AG10803 (cell line): ENCODE measurements around the gene CEP95.

Source experiments
- DNase-seq: peaks from one replicate; pipeline ENCODE4 v3.0.0; 2010; ENCODE audit warnings: low read depth
- H3K4me3 ChIP-seq: 2 replicates; pipeline ENCODE4 v1.5.1; 2011; ENCODE audit warnings: mild to moderate bottlenecking, low read length, control low read depth
- TF ChIP-seq, protein P1 (sequence below): conservative IDR thresholded peaks from 2 replicates; pipeline ENCODE4 v1.5.1; 2011; ENCODE audit warnings: mild to moderate bottlenecking, low read length, control low read depth, inconsistent platforms

The CEP95 gene

DNA sequence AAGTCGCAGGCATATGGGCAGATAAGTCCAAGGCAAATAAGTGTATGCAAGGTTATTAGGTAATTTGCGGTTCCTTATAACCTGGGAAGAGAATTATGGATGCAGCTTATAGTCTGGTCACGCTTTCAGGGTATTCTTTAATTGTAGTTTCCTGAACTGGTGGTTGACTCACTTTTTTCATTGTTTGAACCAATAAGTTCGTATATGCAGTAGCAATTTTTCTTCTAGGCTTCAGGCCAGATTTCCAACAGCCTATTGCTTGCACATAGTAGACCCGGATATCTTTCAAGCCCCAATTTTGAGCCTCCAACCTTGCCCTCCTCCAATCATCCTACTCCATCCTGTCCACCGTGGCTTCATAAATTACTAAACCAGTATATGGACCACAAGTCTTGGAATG, 12.8 kb downstream of the CEP95 start:
- DNase-seq = no peak
- H3K4me3 ChIP-seq = no peak overlapping the region
- TF ChIP-seq, protein P1, sequence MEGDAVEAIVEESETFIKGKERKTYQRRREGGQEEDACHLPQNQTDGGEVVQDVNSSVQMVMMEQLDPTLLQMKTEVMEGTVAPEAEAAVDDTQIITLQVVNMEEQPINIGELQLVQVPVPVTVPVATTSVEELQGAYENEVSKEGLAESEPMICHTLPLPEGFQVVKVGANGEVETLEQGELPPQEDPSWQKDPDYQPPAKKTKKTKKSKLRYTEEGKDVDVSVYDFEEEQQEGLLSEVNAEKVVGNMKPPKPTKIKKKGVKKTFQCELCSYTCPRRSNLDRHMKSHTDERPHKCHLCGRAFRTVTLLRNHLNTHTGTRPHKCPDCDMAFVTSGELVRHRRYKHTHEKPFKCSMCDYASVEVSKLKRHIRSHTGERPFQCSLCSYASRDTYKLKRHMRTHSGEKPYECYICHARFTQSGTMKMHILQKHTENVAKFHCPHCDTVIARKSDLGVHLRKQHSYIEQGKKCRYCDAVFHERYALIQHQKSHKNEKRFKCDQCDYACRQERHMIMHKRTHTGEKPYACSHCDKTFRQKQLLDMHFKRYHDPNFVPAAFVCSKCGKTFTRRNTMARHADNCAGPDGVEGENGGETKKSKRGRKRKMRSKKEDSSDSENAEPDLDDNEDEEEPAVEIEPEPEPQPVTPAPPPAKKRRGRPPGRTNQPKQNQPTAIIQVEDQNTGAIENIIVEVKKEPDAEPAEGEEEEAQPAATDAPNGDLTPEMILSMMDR = no peak

DNA sequence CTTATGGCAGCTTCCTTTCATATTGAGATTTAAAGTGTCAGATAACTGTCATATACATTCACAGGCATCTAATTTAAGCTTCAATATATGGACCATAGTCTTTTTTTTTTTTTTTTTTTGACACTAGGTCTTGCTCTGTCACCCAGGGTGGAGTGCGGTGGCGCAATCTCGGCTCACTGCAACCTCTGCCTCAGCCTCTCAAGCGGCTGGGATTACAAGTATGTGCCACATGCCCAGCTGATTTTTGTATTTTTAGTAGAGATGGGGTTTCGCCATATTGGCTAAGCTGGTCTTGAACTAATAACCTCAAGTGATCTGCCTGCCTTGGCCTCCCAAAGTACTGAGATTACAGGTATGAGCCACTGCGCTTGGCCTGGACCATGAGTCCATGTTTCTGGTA, 13.6 kb downstream of the CEP95 start:
- H3K4me3 ChIP-seq = no peak overlapping the region
- DNase-seq = no peak
- TF ChIP-seq, protein P1 = no peak

DNA sequence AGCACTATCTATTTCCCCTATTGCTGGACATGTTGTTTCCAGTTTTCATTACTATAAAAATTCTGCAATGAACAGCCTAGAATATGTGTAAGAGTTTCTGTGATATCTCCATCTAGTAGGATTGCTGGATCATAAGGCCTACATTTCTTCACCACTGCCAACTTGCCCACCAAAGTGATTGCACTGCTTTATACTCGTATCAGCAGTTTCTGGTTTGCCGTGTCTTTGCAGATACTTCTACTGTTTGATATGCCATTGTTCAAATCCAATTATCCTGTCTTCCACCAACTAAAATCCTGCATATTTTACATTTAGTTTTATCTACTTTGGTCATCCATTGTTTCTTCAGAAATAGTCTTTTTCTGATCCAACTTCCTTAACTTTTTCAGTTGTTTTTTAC, 21.1 kb downstream of the CEP95 start:
- TF ChIP-seq, protein P1 = no peak
- H3K4me3 ChIP-seq = no peak overlapping the region
- DNase-seq = no peak

DNA sequence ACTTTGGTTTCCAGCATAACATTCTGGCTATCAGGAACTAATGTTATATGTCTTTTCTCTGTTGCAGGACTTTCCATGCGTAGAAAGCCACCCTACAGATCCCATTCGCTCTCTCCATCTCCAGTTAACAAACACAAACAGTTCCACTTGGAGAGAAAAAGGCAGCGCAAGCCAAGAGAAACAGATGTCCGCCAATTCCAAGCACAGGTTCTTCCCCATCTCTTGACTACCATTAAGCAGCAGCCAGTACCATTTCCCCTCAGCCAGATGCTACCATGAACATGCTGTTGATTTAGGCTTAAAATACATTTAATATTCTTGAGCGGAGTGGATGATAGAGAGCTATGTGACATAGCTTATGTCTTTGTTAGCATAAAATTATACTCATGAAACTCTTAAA, 22.4 kb downstream of the CEP95 start:
- H3K4me3 ChIP-seq = no peak overlapping the region
- TF ChIP-seq, protein P1 = no peak
- no peak for DNase-seq

DNA sequence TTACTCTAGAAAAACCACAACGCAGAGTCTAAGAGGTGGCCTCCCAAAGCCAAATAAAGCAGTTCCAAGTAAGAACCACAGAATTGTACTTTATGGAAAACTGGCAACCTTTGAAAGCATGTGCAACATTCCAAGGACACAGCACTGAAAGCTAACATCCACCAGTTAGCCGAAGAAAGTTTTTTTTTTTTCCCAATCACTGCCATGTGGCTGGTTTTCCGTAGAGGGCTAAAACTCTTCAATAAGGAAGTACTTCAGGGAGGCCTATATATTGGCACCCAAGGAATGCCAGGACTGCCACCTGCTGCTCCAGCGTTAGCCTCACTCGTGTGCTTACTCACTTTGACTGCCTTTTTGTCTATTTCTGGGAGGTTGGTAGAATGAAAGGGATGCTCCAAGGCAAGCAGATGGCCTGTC, 25.2 kb downstream of the CEP95 start:
- DNase-seq = peak; percentile 92
- H3K4me3 ChIP-seq = no peak overlapping the region
- TF ChIP-seq, protein P1 = no peak

DNA sequence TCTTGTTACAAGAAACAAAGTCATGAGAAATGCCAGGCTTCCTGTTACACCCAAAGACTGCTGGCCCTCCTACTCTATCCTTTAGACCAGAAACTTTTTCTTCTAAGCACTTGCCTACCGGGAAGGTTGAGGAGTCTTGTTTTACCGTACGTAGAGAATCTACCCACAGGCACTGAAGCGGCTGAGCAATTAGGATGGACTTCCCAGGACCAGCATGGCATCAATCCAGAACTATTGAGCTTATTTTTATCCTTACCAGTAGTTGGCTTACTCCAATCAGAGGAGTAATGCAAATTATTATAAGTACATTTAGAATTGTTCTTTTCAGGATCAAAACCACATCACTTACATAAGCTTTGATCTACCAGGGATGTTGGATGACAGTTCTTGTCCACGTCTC, 25.6 kb downstream of the CEP95 start:
- no peak for DNase-seq
- no peak overlapping the region for H3K4me3 ChIP-seq
- TF ChIP-seq, protein P1 = no peak

DNA sequence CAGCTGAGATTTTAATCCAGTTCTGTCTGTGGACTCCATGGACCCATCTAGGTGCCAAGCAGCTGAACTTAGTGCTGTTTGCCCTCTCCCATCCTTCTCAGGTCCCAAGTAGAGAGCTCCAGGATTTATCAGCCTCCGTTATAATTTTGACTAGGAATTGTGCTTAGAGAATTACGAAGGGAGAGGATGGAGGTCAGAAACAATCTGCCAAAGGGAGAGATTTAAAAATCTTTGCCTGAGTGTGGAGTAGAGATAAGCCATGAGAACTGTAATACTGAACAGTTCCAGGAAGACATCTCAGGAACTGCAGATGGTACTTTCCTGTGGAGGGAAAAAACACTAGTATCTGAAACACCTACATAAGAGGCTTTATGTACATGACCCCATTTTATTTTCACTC, 27.0 kb downstream of the CEP95 start:
- H3K4me3 ChIP-seq = no peak overlapping the region
- TF ChIP-seq, protein P1 = no peak
- no peak for DNase-seq
